ENCODE data around the gene TUT1.
"Not testable (repeated sequence)": the region's sequence is repeated elsewhere in the genome, so short reads cannot be mapped to it uniquely, and the experiment has no call there.

Gene TUT1

GRCh38 chr11:62555464-62556107, 35.7 kb downstream of the TUT1 start:
- no peak for DNase-seq (ENCODE audit: low read depth)

- DNase-seq (ENCODE audit: low read depth), result no peak
Measured at GRCh38 chr11:62554387-62555167, 36.7 kb downstream of the TUT1 start.

DNA sequence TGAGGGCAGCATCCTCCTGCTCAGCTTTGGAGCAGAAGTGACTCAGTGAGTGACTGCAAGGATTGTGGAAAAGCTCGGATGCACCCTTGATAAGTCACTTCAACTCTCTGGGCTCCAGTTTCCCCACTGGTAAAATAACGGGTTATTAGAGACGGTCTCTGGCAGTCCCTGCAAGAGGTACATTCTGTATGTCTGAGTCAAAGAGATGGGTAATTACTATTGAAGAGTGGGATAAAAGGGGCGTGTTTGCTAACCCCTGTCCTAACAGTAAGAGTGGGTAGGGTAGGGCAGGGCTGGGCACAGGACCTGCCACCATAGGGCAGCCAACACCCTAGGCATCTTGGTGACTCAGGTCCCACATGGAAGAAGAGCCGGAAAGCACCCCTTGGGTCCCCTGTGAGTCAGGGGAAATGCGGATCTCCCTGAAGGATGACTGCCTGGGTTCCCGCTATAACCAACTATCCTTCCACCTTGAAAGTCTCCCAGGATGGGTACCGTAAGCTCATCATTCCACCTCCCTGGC, 37.4 kb downstream of the TUT1 start:
- DNase-seq (ENCODE audit: low read depth), result no peak

DNA sequence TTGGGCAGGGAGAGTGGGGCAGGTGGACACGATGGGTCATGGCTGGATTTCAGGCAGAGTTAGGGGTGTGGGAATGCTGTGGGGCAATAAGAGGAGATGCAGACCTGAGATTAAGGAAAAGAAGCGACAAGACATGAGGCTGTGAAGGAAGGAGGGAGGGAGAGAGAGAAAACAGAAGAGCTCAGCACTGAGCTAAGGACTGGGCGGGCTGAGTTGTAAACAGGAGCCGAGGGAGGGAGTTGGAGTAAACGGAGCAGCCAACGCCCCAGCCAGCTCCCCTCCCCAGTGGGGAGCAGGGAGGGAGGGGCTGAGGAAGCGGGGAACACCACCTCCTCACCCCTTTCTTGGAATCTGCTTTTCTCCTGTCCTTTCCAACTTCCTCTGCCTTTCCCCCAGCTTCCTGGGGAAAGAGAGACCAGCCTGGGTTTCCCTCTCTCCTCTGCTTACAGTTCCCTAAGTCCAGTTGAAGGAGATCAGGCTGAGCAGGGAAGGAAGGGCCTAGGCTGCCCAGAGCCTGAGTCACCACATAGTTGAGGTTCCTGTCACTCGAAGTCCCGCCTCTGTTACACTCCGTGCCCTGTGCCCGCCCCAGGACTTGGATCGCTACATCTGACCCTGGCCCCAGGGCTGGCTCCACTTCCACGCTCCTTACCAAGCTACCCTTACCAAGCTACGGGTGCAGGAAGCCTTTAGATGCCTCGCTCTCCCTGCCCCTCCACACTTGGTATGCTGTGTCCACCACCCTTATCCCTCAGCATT, 38.1 kb downstream of the TUT1 start:
- no peak for DNase-seq (ENCODE audit: low read depth)

DNA sequence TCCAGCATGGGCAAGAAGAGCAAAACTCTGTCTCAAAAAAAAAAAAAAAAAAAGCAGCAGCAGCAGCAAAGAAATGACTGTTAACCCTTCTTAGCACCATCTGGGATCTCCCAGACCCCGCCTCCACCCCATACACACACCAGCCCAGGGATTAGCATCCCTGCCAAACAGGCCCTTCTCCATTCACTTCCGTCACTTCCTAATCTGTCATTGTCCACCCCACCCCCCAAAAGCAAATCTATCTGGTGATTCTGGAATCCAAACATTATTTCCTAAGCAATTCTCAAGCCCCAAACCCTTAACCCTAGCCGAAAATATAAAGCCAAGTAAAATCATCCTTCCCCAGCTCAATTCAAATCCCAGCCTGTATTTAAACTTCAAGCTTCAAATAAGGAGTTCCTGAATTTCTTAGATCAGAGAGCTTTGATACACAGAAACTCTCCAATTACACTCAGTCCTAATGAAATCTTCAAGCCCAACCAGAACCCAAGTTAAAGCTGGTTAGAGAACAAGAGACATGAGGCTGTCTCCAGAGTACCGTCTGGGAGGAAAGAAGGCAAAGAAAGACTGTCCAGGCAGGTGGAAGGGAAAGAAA, 38.7 kb downstream of the TUT1 start:
- no peak for DNase-seq (ENCODE audit: low read depth)

DNA sequence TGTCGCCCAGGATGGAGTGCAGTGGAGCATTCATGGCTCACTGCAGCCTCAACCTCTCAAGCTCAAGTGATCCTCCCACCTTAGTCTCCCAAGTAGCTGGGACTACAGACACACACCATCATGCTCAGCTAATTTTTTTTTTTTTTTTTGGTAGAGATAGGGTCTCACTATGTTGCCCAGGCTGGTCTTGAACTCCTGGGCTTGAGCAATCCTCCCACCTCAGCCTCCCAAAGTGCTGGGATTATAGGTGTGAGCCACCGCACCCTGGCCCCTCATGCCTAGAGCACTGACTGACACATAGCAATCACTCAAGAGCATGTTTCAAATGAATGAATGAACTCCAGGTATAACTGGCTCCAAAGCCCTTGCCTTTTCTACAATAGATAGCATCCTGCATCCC, 40.8 kb downstream of the TUT1 start:
- not testable (repeated sequence) for DNase-seq (ENCODE audit: low read depth)

GRCh38 chr11:62548545-62549335, 42.6 kb downstream of the TUT1 start:
- DNase-seq (ENCODE audit: low read depth), result no peak

- no peak for DNase-seq (ENCODE audit: low read depth)
Measured at GRCh38 chr11:62547691-62548281, 43.5 kb downstream of the TUT1 start.

- no peak for DNase-seq (ENCODE audit: low read depth)
Measured at GRCh38 chr11:62546929-62547625, 44.2 kb downstream of the TUT1 start.

DNA sequence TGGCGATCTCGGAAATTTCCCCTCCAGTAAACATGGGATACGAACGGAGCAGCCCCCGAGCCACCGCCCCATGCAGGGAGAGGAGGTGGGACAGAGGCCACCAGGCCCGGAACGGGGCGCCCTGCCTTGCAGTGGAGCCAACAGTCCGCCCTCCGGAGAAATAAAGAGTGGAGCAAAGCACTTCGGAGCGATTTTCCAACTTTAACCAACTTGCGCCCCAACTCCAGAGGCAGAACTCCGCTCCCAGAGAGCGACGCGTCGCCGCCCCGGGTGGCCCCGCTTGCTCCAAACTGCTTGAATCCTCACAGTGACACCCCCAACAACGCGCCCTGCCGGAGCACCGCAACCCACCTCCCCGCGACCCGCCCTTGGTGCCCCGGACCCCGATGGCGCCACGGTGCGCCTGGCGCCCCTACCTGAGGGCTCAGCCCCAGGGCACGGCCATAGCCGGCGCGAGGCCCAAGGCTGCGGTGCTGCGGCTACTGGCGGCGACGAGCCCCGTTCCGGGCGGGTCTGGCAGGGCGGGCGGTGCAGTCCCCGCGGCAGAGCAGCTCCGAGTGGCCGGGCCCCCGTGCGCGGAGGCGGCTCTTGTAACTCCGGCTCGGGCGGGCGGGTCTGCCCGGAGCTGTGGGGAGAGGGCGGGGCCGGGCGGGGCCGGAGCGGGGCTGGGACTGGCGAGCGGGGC, 44.9 kb downstream of the TUT1 start, which contains the start of gene AHNAK:
AHNAK (minus strand) TSS at position 563 of the 685 bp plus-strand sequence. CDS start 10,708 bp downstream, outside the sequence.
- no peak for DNase-seq (ENCODE audit: low read depth)

GRCh38 chr11:62545437-62546243, 45.7 kb downstream of the TUT1 start:
- DNase-seq (ENCODE audit: low read depth), result no peak

GRCh38 chr11:62544581-62545436, 46.5 kb downstream of the TUT1 start:
- DNase-seq (ENCODE audit: low read depth), result no peak

GRCh38 chr11:62543680-62544444, 47.5 kb downstream of the TUT1 start:
- DNase-seq (ENCODE audit: low read depth), result no peak

DNA sequence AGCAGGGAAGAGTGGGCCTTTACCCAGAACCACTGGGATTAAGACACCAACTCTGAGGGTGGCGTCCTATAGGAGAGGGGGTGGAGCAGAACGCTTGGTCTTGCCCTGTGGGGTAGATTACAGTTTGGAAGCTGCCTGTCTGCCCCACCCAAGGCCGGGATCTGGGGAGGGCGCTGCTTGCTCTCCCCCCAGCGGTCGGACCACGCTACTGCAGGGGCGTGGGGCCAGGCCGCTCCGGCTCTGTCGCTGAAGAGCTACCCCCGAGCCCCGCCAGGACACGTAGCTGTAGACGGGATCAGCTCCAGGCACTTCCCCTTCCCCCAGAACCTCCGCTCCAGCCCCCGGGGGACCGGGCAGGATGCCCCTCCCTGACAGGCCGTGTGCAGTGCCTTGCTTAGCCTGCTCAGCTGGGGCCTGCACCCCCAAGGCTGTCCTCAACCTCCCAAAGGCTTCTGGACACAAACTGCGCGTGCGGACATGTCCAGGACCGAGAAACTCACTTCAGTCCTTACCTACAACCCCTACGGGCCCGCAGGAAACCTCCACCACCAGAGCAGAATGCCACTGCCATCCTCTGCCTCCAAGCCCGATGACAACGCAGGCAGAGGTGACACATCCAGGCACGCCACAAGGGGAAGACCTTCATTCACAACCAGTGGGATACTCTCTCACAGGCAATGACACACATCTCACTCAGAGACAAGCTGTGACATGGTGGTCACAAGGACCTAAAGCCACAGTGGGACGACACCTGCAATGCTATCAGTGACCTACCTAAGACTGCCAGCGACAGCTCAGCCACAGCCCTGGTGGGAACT, 48.4 kb downstream of the TUT1 start:
- no peak for DNase-seq (ENCODE audit: low read depth)

DNA sequence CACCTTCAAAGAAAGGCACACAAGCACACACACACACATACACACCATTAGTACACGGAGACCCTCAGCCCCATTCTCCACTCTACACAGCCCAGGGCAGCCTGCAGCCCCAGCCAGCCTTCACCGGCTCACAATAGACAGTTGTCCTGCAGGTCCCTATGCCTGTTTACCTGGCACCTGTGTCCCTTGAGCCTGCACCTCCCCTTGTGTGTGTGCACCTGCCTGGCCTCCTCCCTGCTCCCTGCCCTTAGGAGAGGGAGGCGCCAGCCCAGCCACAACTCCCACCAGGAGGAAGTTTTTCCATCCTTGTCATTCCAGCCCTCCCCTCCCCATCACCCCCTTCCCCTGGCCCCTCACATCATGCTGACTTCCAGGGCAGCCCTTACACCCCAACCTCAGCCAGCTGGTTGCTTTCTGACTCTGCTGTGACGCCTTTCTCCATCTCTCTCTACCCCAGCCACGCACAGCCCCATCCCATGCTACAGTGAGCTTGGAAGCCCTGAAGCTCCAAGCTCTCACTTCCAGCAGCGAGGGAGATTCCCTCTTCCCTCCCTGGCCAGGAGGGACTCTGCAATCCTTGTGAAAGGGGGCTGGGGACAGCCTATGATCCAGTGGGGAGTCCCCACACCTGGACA, 49.1 kb downstream of the TUT1 start:
- DNase-seq (ENCODE audit: low read depth), result no peak

Measured in stimulated activated CD8-positive, alpha-beta memory T cell treated with anti-CD3 and anti-CD28 coated beads, Interleukin-15, amount 100 ng/mL, for 24 hours (primary cell).